Cardiac muscle cell (in vitro differentiated cells and primary cell): ENCODE measurements around the gene BBX. TPM values are rescaled to one million over a fixed set of nuclear protein-coding genes. Genes with fewer than 3 reads are reported as not detected.

Experiments used
- DNase-seq, 2 donors: peaks; one replicate each; pipeline versions ENCODE4 v3.0.0 to v3.0.0-alpha.2; 2010 to 2017; ENCODE audit warnings: low read depth in 1 of 2, low spot score in 1 of 2
- H3K27ac ChIP-seq: fragments of 200-600 bp; sonication (generic); 2 replicates; pipeline ENCODE4 v1.5.1; 2016
- H3K27me3 ChIP-seq: fragments of 200-600 bp; sonication (generic); 2 replicates; pipeline ENCODE4 v1.6.0; 2016; ENCODE audit warnings: control low read depth
- H3K36me3 ChIP-seq: fragments of 200-600 bp; sonication (generic); 2 replicates; pipeline ENCODE4 v1.5.1; 2016; ENCODE audit warnings: control low read depth
- H3K4me1 ChIP-seq: fragments of 200-600 bp; sonication (generic); 2 replicates; pipeline ENCODE4 v1.8.1; 2017; ENCODE audit warnings: low read depth, mild to moderate bottlenecking, mixed run types
- H3K4me3 ChIP-seq: fragments of 200-600 bp; sonication (generic); 2 replicates; pipeline ENCODE4 v1.5.1; 2016; ENCODE audit warnings: mild to moderate bottlenecking
- H3K9me3 ChIP-seq: fragments of 200-600 bp; sonication (generic); 2 replicates; pipeline ENCODE4 v1.5.1; 2017; ENCODE audit warnings: low read depth, mild to moderate bottlenecking, control low read depth
- CTCF ChIP-seq: IDR thresholded peaks from 2 replicates; pipeline ENCODE4 v1.5.1; 2012; ENCODE audit warnings: low read depth, mild to moderate bottlenecking, low read length
- polyA plus RNA-seq: library from polyadenylated mRNA; unstranded; fragments of >200 nt; fragmentation: Nextera tagmentation; extraction: Ambion mirVana; gene quantifications from 2 replicates; pipeline ENCODE4 v1.2.1, GENCODE V29; 2016
- total RNA-seq: library from RNA; depleted of rRNA; stranded (reverse); fragments of >200 nt; gene quantifications from 2 replicates; pipeline ENCODE4 v1.2.3, GENCODE V29; 2016

BBX gene
- total and polyA plus RNA-seq, 2 experiments from 2014 or later, result 77.5 to 96.2 TPM

- no peak for DNase-seq
- Histone ChIP-seq H3K27me3 (no peaks in the 10 kb centered on the region), H3K4me1 (peaks cover 4% of the 10 kb centered on the region), H3K4me3 (no peak overlapping the region), H3K27ac (no peak overlapping the region), H3K9me3 (no peaks in the 10 kb centered on the region), H3K36me3 (peaks cover 3% of the 10 kb centered on the region)
- TF ChIP-seq CTCF, result no peak
Observed at GRCh38 chr3:107757140-107757539, 234.4 kb downstream of the BBX start.

- Histone ChIP-seq H3K27ac (no peak overlapping the region), H3K27me3 (no peaks in the 10 kb centered on the region), H3K36me3 (peaks cover 3% of the 10 kb centered on the region), H3K9me3 (no peaks in the 10 kb centered on the region), H3K4me1 (peaks cover 4% of the 10 kb centered on the region), H3K4me3 (no peak overlapping the region)
- no peak for TF ChIP-seq CTCF
- DNase-seq, result no peak
Observed at GRCh38 chr3:107760144-107760543, 237.4 kb downstream of the BBX start.

GRCh38 chr3:107761391-107761790, 238.6 kb downstream of the BBX start:
- no peak for DNase-seq
- Histone ChIP-seq H3K4me1 (peaks cover 4% of the 10 kb centered on the region), H3K27me3 (no peaks in the 10 kb centered on the region), H3K9me3 (no peaks in the 10 kb centered on the region), H3K36me3 (peaks cover 3% of the 10 kb centered on the region), H3K4me3 (no peak overlapping the region), H3K27ac (peak overlapping the region; percentile 70)
- no peak for TF ChIP-seq CTCF

GRCh38 chr3:107765524-107765923, 242.8 kb downstream of the BBX start:
- Histone ChIP-seq H3K27me3 (no peaks in the 10 kb centered on the region), H3K4me1 (peaks cover 4% of the 10 kb centered on the region), H3K9me3 (no peaks in the 10 kb centered on the region), H3K27ac (no peak overlapping the region), H3K36me3 (no peaks in the 10 kb centered on the region), H3K4me3 (no peak overlapping the region)
- DNase-seq, result no peak
- no peak for TF ChIP-seq CTCF

- Histone ChIP-seq H3K36me3 (no peaks in the 10 kb centered on the region), H3K4me3 (no peak overlapping the region), H3K4me1 (no peaks in the 10 kb centered on the region), H3K27me3 (no peaks in the 10 kb centered on the region), H3K27ac (no peak overlapping the region), H3K9me3 (no peaks in the 10 kb centered on the region)
- peak in 1 of 2 donors; percentile 6 for DNase-seq
- no peak for TF ChIP-seq CTCF
Observed at GRCh38 chr3:107767897-107768605, 245.3 kb downstream of the BBX start.
